Measurements from ENCODE around the gene HPS3. TPM values are rescaled to one million over a fixed set of nuclear protein-coding genes. Genes with fewer than 3 reads are reported as not detected.
"Not testable (repeated sequence)": the region's sequence is repeated elsewhere in the genome, so short reads cannot be mapped to it uniquely, and the experiment has no call there.

HPS3 gene
- polyA plus RNA-seq, 1 donor from 2014 or later: 44.8 TPM

DNA sequence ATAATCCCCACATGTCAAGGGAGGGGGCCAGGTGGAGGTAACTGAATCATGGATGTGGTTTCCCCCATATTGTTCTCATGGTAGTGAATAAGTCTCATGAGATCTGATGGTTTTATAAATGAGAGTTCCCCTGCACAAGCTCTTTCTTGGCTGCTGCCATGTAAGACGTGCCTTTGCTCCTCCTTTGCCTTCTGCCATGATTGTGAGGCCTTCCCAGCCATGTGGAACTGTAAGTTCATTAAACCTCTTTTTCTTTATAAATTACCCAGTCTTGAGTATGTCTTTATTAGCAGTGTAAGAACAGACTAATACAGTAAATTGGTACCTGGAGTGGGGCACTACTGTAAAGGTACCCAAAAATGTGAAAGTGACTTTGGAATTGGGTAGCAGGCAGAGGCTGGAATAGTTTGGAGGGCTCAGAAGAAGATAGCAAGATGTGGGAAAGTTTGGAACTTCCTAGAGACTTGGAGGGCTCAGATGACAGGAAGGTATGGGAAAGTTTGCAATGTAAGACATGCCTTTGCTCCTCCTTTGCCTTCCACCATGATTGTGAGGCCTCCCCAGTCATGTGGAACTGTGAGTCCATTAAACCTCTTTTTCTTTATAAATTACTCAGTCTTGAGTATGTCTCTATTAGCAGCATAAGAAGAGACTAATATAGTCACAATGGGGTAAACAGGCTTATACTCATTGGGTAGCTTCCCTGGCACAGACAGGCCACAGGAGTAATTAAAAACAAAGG lies 90.1 kb downstream of the HPS3 start:
- H3K4me1 Mint-ChIP-seq, H3K27ac Mint-ChIP-seq, H3K36me3 Mint-ChIP-seq: not testable (repeated sequence)

GRCh38 chr3:149221783-149222517 lies 92.5 kb downstream of the HPS3 start, which contains the start of gene CP:
Gene CP, minus strand, starts transcription at chr3:149221829. Its CDS starts 37 bp downstream, at chr3:149221792.
- Mint-ChIP-seq H3K9me3 (no peaks in the 10 kb centered on the region), H3K4me1 (peaks cover 10 to 17% (median 11%) of the 10 kb centered on the region in 3 donors), H3K27ac (no peak within 1 kb of the TSS), H3K27me3 (no peaks in the 10 kb centered on the region), H3K36me3 (peaks cover 3% of the 10 kb centered on the region), H3K4me3 (no peak within 1 kb of the TSS)

More for the DNA sequence above, 90.1 kb downstream of the HPS3 start:
- H3K27me3 Mint-ChIP-seq, H3K4me3 Mint-ChIP-seq, H3K9me3 Mint-ChIP-seq: not testable (repeated sequence)

Other genes starting within 250 kb of the HPS3 start
- 28.9 TPM for gene GYG1, start 138.1 kb upstream of the HPS3 start, polyA plus RNA-seq
- 24.6 TPM for gene HLTF, start 43.1 kb upstream of the HPS3 start, polyA plus RNA-seq
- gene CP, start 92.2 kb downstream of the HPS3 start, polyA plus RNA-seq: 0.24 TPM
- not detected for gene TM4SF18, start 204.0 kb downstream of the HPS3 start, polyA plus RNA-seq
- gene TM4SF1, start 248.0 kb downstream of the HPS3 start, polyA plus RNA-seq: not detected